K562 (cell line): Measurements from ENCODE around the gene PTPRC. TPM values are rescaled to one million over a fixed set of nuclear protein-coding genes. Genes with fewer than 3 reads are reported as not detected.

ENCODE experiments used
- ATAC-seq: fragments of 200-7000 bp; cut with Tn5 transposase; 3 replicates; pipeline ENCODE4 v1.9.1; 2020; ENCODE audit warnings: moderate library complexity
- BruUV-seq: library from RNA; stranded (reverse); fragments of 400-500 nt; replicated peaks from 2 replicates; lab custom pipeline; 2021; lab: Mats Ljungman, UMichigan
- CTCF ChIA-PET: fragments of 300-600 bp; formaldehyde crosslinking; extraction: SDS; loops from one replicate; lab custom pipeline; 2021; ENCODE audit warnings: low intra/inter-chr PET ratio; lab: Yijun Ruan, JAX
- POLR2A ChIA-PET: fragments of 300-600, 350-650 bp; sonication (Branson Sonifier 250); formaldehyde crosslinking; extraction: SDS; loops from one replicate; lab custom pipeline; 2021; ENCODE audit warnings: antibody characterized with exemption, inconsistent platforms; lab: Yijun Ruan, JAX
- DNase-seq, 4 experiments: peaks; one replicate each; pipeline versions ENCODE4 v3.0.0 to v3.0.0-alpha.2; 2011 to 2018; ENCODE audit warnings: low spot score in 3 of 4, mixed read lengths in 3 of 4; ENCODE audit errors: extremely low read depth in 1 of 4
- FAIRE-seq: peaks from 2 replicates; lab custom pipeline; 2011; peaks lifted over from hg19 to GRCh38; lab: Jason Lieb, UNC
- H2AFZ ChIP-seq: 2 replicates; pipeline ENCODE4 v1.6.0; 2011; ENCODE audit warnings: low read depth, low read length, control low read depth, inconsistent platforms
- H3K27ac ChIP-seq: fragments of 200-600 bp; 3 replicates; pipeline ENCODE4 v1.8.0; 2011; ENCODE audit warnings: low read depth, mild to moderate bottlenecking, control low read depth, inconsistent platforms, low read length, moderate library complexity, mixed read lengths; ENCODE audit errors: extremely low read depth
- H3K27me3 ChIP-seq, 2 experiments: fragments of 300-600 bp in 1 of 2; 2 replicates in 1 of 2; 3 replicates in 1 of 2; pipeline versions ENCODE4 v1.6.0 to v1.8.0; 2011; ENCODE audit warnings: inconsistent platforms in 2 of 2, low read length in 2 of 2, mild to moderate bottlenecking in 1 of 2, mixed read lengths in 1 of 2, moderate library complexity in 1 of 2; ENCODE audit not compliant: control insufficient read depth in 2 of 2, insufficient read depth in 2 of 2
- H3K36me3 ChIP-seq: fragments of 300-600 bp; 3 replicates; pipeline ENCODE4 v1.8.0; 2011; ENCODE audit warnings: mild to moderate bottlenecking, low read length, inconsistent platforms; ENCODE audit not compliant: control insufficient read depth, insufficient read depth
- H3K4me1 ChIP-seq, 2 experiments: fragments of 200-600 bp in 1 of 2; replicated peaks in 1 of 2; 2 replicates in 1 of 2; 3 replicates in 1 of 2; pipeline versions ENCODE4 v1.5.1 to v1.8.0; 2011; ENCODE audit warnings: inconsistent platforms in 2 of 2, low read length in 2 of 2, mild to moderate bottlenecking in 1 of 2, mixed read lengths in 1 of 2, moderate library complexity in 1 of 2; ENCODE audit not compliant: control insufficient read depth in 2 of 2, insufficient read depth in 2 of 2
- H3K4me2 ChIP-seq: 2 replicates; pipeline ENCODE4 v1.6.1; 2011; ENCODE audit warnings: low read length, control low read depth, inconsistent platforms, mixed read lengths; ENCODE audit not compliant: insufficient read depth
- H3K4me3 ChIP-seq: fragments of 200-600 bp; sonication (generic), shearing (Covaris generic); 2 replicates; pipeline ENCODE4 v1.5.1; 2016; ENCODE audit warnings: control low read depth, inconsistent platforms
- H3K79me2 ChIP-seq: fragments of 200-600 bp; 3 replicates; pipeline ENCODE4 v1.8.0; 2011; ENCODE audit warnings: low read length, inconsistent platforms; ENCODE audit not compliant: control insufficient read depth, insufficient read depth
- H3K9ac ChIP-seq, 2 experiments: 2 replicates each; pipeline versions ENCODE4 v1.6.0 to v1.6.1; 2011; ENCODE audit warnings: low read depth in 2 of 2, low read length in 2 of 2, control low read depth in 1 of 2, inconsistent platforms in 1 of 2, mild to moderate bottlenecking in 1 of 2, mixed read lengths in 1 of 2; ENCODE audit not compliant: insufficient read depth in 1 of 2
- H3K9me1 ChIP-seq: one replicate; pipeline ENCODE4 v1.6.0; 2011; ENCODE audit warnings: inconsistent platforms, mild to moderate bottlenecking, low read length, moderate library complexity; ENCODE audit not compliant: control insufficient read depth, insufficient read depth
- H3K9me3 ChIP-seq: replicated peaks from 2 replicates; pipeline ENCODE4 v1.5.1; 2011; ENCODE audit warnings: low read depth, low read length, inconsistent platforms; ENCODE audit not compliant: control insufficient read depth, insufficient read depth
- H4K20me1 ChIP-seq: replicated peaks from 2 replicates; pipeline ENCODE4 v1.6.1; 2011; ENCODE audit warnings: low read length, inconsistent platforms, mixed read lengths; ENCODE audit not compliant: control insufficient read depth, insufficient read depth
- CEBPB ChIP-seq: fragments of 450-650 bp; IDR thresholded peaks from 2 replicates; pipeline ENCODE4 v1.6.1; 2016; ENCODE audit warnings: missing genetic modification characterization, missing compliant biosample characterization
- CEBPG ChIP-seq, 3 experiments: fragments of 200-800 bp in 1 of 3; sonication (Bioruptor generic) in 1 of 3; sonication (generic) in 1 of 3; formaldehyde crosslinking in 1 of 3; IDR thresholded peaks in 2 of 3; conservative IDR thresholded peaks in 1 of 3; 2 replicates each; pipeline versions ENCODE4 v1.6.1 to v1.8.0; 2016 to 2022; ENCODE audit warnings: missing compliant biosample characterization in 2 of 3, missing genetic modification characterization in 2 of 3, mild to moderate bottlenecking in 1 of 3, missing genetic modification reagents in 1 of 3
- NCOR1 ChIP-seq: fragments of 450-650 bp; IDR thresholded peaks from 2 replicates; pipeline ENCODE4 v1.6.1; 2016; ENCODE audit warnings: mild to moderate bottlenecking, moderate library complexity
- WGBS: fragments of 100-300 bp; shearing (Covaris generic); methylation state at CpG from one replicate; pipeline ENCODE4 v1.1.6; 2016; ENCODE audit warnings: low coverage, mixed read lengths; ENCODE audit not compliant: insufficient coverage; ENCODE audit errors: missing lambda C conversion rate; 5-methylcytosine and 5-hydroxymethylcytosine counted together
- in situ Hi-C: fragments of 300-500 bp; cut with MboI; formaldehyde crosslinking; loops from 4 replicates; pipeline ENCODE4 v1.15.0; 2018; ENCODE audit warnings: inconsistent platforms, mixed read lengths
- intact Hi-C: fragments of 100-400 bp; cut with micrococcal nuclease; formaldehyde crosslinking; loops from 2 replicates; pipeline ENCODE4 v1.14.2; 2022
- polyA plus RNA-seq, 8 experiments: library from polyadenylated mRNA; depleted of rRNA in 4 of 8; stranded (reverse) in 5 of 8; unstranded in 3 of 8; fragments of >200 nt; fragmentation: Nextera tagmentation in 2 of 8; fragmentation: Illumina TruSeq in 1 of 8; extraction: Ambion mirVana in 2 of 8; extraction: Trizol in 1 of 8; gene quantifications; 2 replicates each; pipeline versions ENCODE4 v1.2.1 to v1.2.3, GENCODE V29; 2011 to 2014; ENCODE audit warnings: inconsistent platforms in 1 of 8, missing spikeins in 1 of 8
- total RNA-seq, 7 experiments: library from RNA; depleted of rRNA in 6 of 7; stranded (reverse); fragments of >200 nt in 6 of 7; fragmentation: Illumina TruSeq in 2 of 7; extraction: Trizol in 2 of 7; gene quantifications; 2 replicates each; pipeline versions ENCODE4 v1.2.1 to v1.2.3, GENCODE V29; 2011 to 2021; ENCODE audit warnings: low replicate concordance in 1 of 7
- TF ChIP-seq, protein P1 (sequence below): fragments of 250-450 bp; sonication (Bioruptor Pico); IDR thresholded peaks from 2 replicates; pipeline ENCODE4 v1.8.0; 2022; ENCODE audit warnings: inconsistent platforms

Gene PTPRC
- total and polyA plus RNA-seq, 9 of the 15 experiments (the other 6 are each of a cell fraction or from before 2014, with no cell fraction given), result 7.1 to 107 (median 62.9) TPM

DNA sequence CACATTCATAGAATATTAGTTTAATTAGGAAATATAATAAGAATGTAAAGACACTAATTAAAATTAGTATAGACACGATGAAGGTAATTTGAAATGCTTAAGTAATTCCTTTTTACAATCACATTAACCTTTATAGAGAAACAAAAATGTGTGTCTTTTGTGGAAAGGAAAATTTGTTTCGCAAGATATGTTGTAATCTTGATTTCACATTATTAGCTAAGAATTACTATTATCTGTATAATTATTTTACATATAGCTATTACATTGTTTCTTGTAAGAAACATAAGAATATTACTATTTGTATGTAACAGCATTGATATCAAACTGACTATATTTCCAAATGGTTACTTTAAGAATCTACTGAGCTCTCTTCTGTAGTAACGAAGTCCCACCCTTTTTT lies 111.2 kb downstream of the PTPRC start:
- no peak overlapping the region for H3K4me3 ChIP-seq
- H3K27me3 ChIP-seq, result no peaks in the 10 kb centered on the region
- no peak overlapping the region for H3K4me2 ChIP-seq
- H3K4me1 ChIP-seq, result no peaks in the 10 kb centered on the region
- CTCF ChIA-PET, result no interaction called here
- H2AFZ ChIP-seq, result no peak overlapping the region
- POLR2A ChIA-PET, result no interaction called here
- H3K9ac ChIP-seq, result no peak overlapping the region
- DNase-seq (no peak), FAIRE-seq (no peak), ATAC-seq (no peak)
- H3K36me3 ChIP-seq, result peaks cover 16% of the 10 kb centered on the region; the same call in 2 of the 3 replicates
- no peaks in the 10 kb centered on the region for H3K9me3 ChIP-seq
- no peaks in the 10 kb centered on the region for H3K9me1 ChIP-seq
- peak; percentile 67 for TF ChIP-seq CEBPB (tag)
- TF ChIP-seq, protein P1, sequence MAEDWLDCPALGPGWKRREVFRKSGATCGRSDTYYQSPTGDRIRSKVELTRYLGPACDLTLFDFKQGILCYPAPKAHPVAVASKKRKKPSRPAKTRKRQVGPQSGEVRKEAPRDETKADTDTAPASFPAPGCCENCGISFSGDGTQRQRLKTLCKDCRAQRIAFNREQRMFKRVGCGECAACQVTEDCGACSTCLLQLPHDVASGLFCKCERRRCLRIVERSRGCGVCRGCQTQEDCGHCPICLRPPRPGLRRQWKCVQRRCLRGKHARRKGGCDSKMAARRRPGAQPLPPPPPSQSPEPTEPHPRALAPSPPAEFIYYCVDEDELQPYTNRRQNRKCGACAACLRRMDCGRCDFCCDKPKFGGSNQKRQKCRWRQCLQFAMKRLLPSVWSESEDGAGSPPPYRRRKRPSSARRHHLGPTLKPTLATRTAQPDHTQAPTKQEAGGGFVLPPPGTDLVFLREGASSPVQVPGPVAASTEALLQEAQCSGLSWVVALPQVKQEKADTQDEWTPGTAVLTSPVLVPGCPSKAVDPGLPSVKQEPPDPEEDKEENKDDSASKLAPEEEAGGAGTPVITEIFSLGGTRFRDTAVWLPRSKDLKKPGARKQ (CRISPR knock-in tag), result no peak
- no peak for TF ChIP-seq CEBPG (CRISPR knock-in tag; IDR thresholded peaks at IDR 0.05)
- peak in 1 of 2 experiments; percentile 68; a peak in 2 of 4 replicates for TF ChIP-seq CEBPG (tag; conservative IDR thresholded peaks at IDR 0.05 in 1 of 2, IDR thresholded peaks at IDR 0.05 in 1 of 2)
- TF ChIP-seq NCOR1, result no peak
- no peaks in the 10 kb centered on the region for H4K20me1 ChIP-seq
- no TSS peak for BruUV-seq
- 25% methylated on average over 3 of the region's 3 CpGs for WGBS
- no peaks in the 10 kb centered on the region for H3K79me2 ChIP-seq
- intact Hi-C loops, result no loop called here
- no peak overlapping the region for H3K27ac ChIP-seq
- in situ Hi-C loops, result loop anchor here (25.0 kb wide), 1 partner anchor 1762 kb away; no protein-coding TSS in a partner anchor
